Panc1 (cell line): ENCODE measurements around the gene GID8. TPM values are rescaled to one million over a fixed set of nuclear protein-coding genes. Genes with fewer than 3 reads are reported as not detected.
"Not testable (repeated sequence)": the region's sequence is repeated elsewhere in the genome, so short reads cannot be mapped to it uniquely, and the experiment has no call there.

Experiments used
- ATAC-seq: fragments of 200-7000 bp; cut with Tn5 transposase; 2 replicates; pipeline ENCODE4 v1.9.1; 2020; ENCODE audit warnings: mild to moderate bottlenecking, moderate library complexity
- BruUV-seq: library from RNA; stranded (reverse); fragments of 400-500 nt; replicated peaks from 2 replicates; lab custom pipeline; 2021; lab: Mats Ljungman, UMichigan
- CTCF ChIA-PET: fragments of 300-600 bp; sonication (Branson Sonifier 250); formaldehyde crosslinking; loops from one replicate; lab custom pipeline; 2022; ENCODE audit warnings: antibody characterized with exemption; lab: Charles Lee
- POLR2A ChIA-PET: fragments of 300-600 bp; sonication (Branson Sonifier 250); formaldehyde crosslinking; loops from one replicate; lab custom pipeline; 2022; ENCODE audit warnings: antibody characterized with exemption; lab: Charles Lee
- DNase-seq: peaks from one replicate; pipeline ENCODE4 v3.0.0-alpha.2; 2010; ENCODE audit warnings: low read depth, low spot score
- H3K27ac ChIP-seq: 2 replicates; pipeline ENCODE4 v1.5.1; 2011; ENCODE audit warnings: mild to moderate bottlenecking, low read length, inconsistent platforms
- H3K27me3 ChIP-seq: fragments of 200-500 bp; sonication (Bioruptor generic); 2 replicates; pipeline ENCODE4 v1.6.0; 2014; ENCODE audit warnings: low read length, inconsistent platforms; ENCODE audit not compliant: control insufficient read depth, insufficient read depth
- H3K36me3 ChIP-seq: fragments of 200-500 bp; sonication (Bioruptor generic); 2 replicates; pipeline ENCODE4 v1.5.1; 2014; ENCODE audit warnings: inconsistent platforms, mild to moderate bottlenecking, low read length, moderate library complexity; ENCODE audit not compliant: control insufficient read depth, insufficient read depth
- H3K4me1 ChIP-seq: 2 replicates; pipeline ENCODE4 v1.5.1; 2011; ENCODE audit warnings: inconsistent platforms, mild to moderate bottlenecking, low read length, moderate library complexity; ENCODE audit not compliant: control insufficient read depth, insufficient read depth
- H3K4me3 ChIP-seq, 2 experiments: 2 replicates each; pipeline ENCODE4 v1.5.1; 2011 to 2012; ENCODE audit warnings: low read depth in 2 of 2, low read length in 2 of 2, mild to moderate bottlenecking in 2 of 2, inconsistent platforms in 1 of 2, moderate library complexity in 1 of 2
- H3K9me3 ChIP-seq: fragments of 200-500 bp; sonication (Bioruptor generic); 2 replicates; pipeline ENCODE4 v1.5.1; 2014; ENCODE audit warnings: low read depth, mild to moderate bottlenecking, inconsistent platforms, low read length, moderate library complexity; ENCODE audit not compliant: control insufficient read depth, insufficient read depth
- POLR2AphosphoS5 ChIP-seq: IDR thresholded peaks from 2 replicates; pipeline ENCODE4 v1.6.1; 2012; ENCODE audit warnings: mild to moderate bottlenecking, low read depth, low read length, moderate library complexity
- SIN3A ChIP-seq: IDR thresholded peaks from 2 replicates; pipeline ENCODE4 v1.6.1; 2012; ENCODE audit warnings: low read depth, mild to moderate bottlenecking, low read length, moderate library complexity, borderline replicate concordance; ENCODE audit not compliant: insufficient read depth
- TCF7L2 ChIP-seq: IDR thresholded peaks from 2 replicates; pipeline ENCODE4 v1.6.1; 2011; ENCODE audit warnings: mild to moderate bottlenecking, low read depth, low read length, inconsistent platforms
- in situ Hi-C: cut with HindIII; loops from 2 replicates; pipeline ENCODE4 v1.10.0; 2016; ENCODE audit warnings: low sequenced_read_pairs, low pct_unique_long_range_greater_than_20kb
- intact Hi-C: fragments of 100-400 bp; cut with micrococcal nuclease; formaldehyde crosslinking; loops from one replicate; pipeline ENCODE4 v1.10.0; 2022; ENCODE audit not compliant: unreplicated experiment
- total RNA-seq: library from RNA; stranded (reverse); gene quantifications from one replicate; pipeline ENCODE4 v1.2.1, GENCODE V29; 2021; ENCODE audit not compliant: unreplicated experiment
- TF ChIP-seq, protein P1 (sequence below): fragments of 450-650 bp; IDR thresholded peaks from 2 replicates; pipeline ENCODE4 v1.5.1; 2017; ENCODE audit warnings: mild to moderate bottlenecking
- TF ChIP-seq, protein P2 (sequence below), 2 experiments: IDR thresholded peaks; 2 replicates each; pipeline ENCODE4 v1.6.1; 2011 to 2012; ENCODE audit warnings: low read depth in 2 of 2, control low read depth in 1 of 2, low read length in 1 of 2, mild to moderate bottlenecking in 1 of 2, moderate library complexity in 1 of 2; ENCODE audit not compliant: insufficient read depth in 1 of 2

GID8 gene
- total RNA-seq, 1 experiment from 2014 or later, result 37.3 TPM

DNA sequence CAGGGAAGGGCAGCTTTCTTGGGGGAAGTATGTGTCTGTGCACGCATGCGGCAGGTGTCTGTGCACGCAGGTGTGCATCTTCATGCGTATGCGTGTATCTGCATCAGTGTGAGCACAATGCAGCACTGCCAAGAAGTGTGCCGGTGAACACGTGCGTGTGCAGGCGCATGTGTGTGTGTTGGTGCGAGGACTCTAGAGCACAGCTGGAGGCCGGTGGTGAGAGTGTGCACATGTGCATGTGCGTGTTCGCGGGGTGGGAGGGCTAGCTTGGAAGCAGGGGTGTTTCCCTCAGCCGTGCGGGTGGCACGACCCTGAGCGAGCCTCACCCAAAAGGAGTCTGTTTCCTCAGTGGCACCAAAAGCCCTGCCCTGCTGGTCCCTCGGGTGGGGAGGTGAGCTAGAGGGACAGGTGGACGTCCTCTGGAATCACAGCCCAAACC, 22.1 kb downstream of the GID8 start:
- ChIA-PET CTCF (no interaction called here), POLR2A (no interaction called here)
- H3K4me1 ChIP-seq, result peaks cover 9% of the 10 kb centered on the region; the same call in 1 of the 2 replicates
- H3K9me3 ChIP-seq, result no peaks in the 10 kb centered on the region
- H3K36me3 ChIP-seq, result no peaks in the 10 kb centered on the region
- H3K4me3 ChIP-seq, result no peak overlapping the region
- intact Hi-C loops (no loop called here), in situ Hi-C loops (no loop called here)
- TF ChIP-seq POLR2AphosphoS5, result no peak
- TF ChIP-seq TCF7L2, result no peak
- TF ChIP-seq SIN3A, result no peak
- TF ChIP-seq, protein P1, sequence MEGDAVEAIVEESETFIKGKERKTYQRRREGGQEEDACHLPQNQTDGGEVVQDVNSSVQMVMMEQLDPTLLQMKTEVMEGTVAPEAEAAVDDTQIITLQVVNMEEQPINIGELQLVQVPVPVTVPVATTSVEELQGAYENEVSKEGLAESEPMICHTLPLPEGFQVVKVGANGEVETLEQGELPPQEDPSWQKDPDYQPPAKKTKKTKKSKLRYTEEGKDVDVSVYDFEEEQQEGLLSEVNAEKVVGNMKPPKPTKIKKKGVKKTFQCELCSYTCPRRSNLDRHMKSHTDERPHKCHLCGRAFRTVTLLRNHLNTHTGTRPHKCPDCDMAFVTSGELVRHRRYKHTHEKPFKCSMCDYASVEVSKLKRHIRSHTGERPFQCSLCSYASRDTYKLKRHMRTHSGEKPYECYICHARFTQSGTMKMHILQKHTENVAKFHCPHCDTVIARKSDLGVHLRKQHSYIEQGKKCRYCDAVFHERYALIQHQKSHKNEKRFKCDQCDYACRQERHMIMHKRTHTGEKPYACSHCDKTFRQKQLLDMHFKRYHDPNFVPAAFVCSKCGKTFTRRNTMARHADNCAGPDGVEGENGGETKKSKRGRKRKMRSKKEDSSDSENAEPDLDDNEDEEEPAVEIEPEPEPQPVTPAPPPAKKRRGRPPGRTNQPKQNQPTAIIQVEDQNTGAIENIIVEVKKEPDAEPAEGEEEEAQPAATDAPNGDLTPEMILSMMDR, result no peak
- TF ChIP-seq, protein P2, sequence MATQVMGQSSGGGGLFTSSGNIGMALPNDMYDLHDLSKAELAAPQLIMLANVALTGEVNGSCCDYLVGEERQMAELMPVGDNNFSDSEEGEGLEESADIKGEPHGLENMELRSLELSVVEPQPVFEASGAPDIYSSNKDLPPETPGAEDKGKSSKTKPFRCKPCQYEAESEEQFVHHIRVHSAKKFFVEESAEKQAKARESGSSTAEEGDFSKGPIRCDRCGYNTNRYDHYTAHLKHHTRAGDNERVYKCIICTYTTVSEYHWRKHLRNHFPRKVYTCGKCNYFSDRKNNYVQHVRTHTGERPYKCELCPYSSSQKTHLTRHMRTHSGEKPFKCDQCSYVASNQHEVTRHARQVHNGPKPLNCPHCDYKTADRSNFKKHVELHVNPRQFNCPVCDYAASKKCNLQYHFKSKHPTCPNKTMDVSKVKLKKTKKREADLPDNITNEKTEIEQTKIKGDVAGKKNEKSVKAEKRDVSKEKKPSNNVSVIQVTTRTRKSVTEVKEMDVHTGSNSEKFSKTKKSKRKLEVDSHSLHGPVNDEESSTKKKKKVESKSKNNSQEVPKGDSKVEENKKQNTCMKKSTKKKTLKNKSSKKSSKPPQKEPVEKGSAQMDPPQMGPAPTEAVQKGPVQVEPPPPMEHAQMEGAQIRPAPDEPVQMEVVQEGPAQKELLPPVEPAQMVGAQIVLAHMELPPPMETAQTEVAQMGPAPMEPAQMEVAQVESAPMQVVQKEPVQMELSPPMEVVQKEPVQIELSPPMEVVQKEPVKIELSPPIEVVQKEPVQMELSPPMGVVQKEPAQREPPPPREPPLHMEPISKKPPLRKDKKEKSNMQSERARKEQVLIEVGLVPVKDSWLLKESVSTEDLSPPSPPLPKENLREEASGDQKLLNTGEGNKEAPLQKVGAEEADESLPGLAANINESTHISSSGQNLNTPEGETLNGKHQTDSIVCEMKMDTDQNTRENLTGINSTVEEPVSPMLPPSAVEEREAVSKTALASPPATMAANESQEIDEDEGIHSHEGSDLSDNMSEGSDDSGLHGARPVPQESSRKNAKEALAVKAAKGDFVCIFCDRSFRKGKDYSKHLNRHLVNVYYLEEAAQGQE (IDR thresholded peaks at IDR 0.05; ENCODE audit: insufficient read depth in 1 of 2, low read depth in 2 of 2, low read length in 1 of 2), result no peak
- BruUV-seq, result no TSS peak
- DNase-seq (no peak), ATAC-seq (no peak)
- H3K27me3 ChIP-seq, result no peaks in the 10 kb centered on the region
- H3K27ac ChIP-seq, result no peak overlapping the region

DNA sequence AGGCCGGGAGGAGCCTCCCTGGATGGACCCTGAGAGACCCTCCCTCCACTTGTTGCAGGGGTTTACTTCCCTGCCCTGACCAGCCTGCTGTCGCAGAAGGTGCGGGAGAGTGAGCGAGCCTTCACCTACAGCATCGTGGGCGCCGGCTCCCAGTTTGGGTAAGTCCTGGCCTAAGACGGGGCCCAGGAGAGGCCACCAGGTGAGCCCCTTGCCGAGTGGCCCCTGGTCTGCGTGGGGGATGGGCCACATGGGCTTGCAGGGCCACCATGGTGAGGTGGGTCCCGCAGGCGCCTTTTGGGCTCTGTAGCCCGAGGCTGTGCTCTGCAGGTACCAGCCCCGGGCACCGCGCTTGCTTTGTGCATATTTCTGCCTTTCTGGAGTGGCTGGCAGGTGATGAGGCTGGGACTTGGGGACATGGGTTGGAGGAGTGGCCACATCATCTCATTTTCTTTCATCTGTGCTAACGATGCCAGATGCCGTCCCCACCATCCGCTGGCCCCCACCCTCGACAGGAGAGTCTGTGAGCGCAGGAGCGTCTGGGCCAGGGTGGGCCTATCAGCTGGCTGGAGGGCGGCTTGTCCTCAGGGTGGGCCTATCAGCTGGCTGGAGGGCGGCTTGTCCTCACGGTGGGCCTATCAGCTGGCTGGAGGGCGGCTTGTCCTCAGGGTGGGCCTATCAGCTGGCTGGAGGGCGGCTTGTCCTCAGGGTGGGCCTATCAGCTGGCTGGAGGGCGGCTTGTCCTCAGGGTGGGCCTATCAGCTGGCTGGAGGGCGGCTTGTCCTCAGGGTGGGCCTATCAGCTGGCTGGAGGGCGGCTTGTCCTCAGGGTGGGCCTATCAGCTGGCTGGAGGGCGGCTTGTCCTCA, 22.7 kb downstream of the GID8 start:
- intact Hi-C loops, H3K27ac ChIP-seq, H3K36me3 ChIP-seq, in situ Hi-C loops, CTCF ChIA-PET, ATAC-seq, POLR2A ChIA-PET, DNase-seq, H3K4me3 ChIP-seq, BruUV-seq, H3K27me3 ChIP-seq, H3K9me3 ChIP-seq, H3K4me1 ChIP-seq: not testable (repeated sequence)

DNA sequence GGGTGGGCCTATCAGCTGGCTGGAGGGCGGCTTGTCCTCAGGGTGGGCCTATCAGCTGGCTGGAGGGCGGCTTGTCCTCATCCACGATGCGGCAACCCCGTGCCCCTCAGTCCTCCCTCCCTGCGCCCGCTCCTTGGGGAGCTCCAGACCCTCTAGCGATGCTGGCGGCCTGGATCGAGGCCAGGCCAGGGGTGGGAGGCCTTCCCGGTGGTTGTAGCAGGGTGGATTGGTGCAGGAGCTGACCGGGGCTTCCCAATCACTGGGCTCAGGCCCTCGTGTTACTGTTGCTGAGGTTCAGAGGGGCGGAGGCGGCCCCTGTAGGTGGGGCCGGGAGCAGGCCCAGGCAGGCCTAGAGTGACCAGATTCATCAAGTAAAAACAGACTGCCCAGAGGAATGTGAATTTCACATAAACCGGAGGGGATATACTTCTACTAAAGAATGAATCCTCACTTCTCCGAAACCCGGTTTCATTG, 23.4 kb downstream of the GID8 start:
- no peak overlapping the region for H3K4me3 ChIP-seq
- in situ Hi-C loops, result no loop called here

More for the DNA sequence above, 23.4 kb downstream of the GID8 start:
- H3K27me3 ChIP-seq, result no peaks in the 10 kb centered on the region
- intact Hi-C loops, result no loop called here
- TF ChIP-seq, protein P2 (IDR thresholded peaks at IDR 0.05; ENCODE audit: insufficient read depth in 1 of 2, low read depth in 2 of 2, low read length in 1 of 2), result no peak
- TF ChIP-seq SIN3A (no peak), POLR2AphosphoS5 (no peak), TCF7L2 (no peak)
- TF ChIP-seq, protein P1, result no peak
- no peak overlapping the region for H3K27ac ChIP-seq
- no peak for ATAC-seq
- ChIA-PET POLR2A (no interaction called here), CTCF (no interaction called here)
- no peak for DNase-seq
- H3K9me3 ChIP-seq, result no peaks in the 10 kb centered on the region
- H3K4me1 ChIP-seq, result no peaks in the 10 kb centered on the region; the same call in 1 of the 2 replicates
- no TSS peak for BruUV-seq
- no peaks in the 10 kb centered on the region for H3K36me3 ChIP-seq
